Measurements from ENCODE around the gene ADPRH.

ADPRH gene

GRCh38 chr3:119625451-119626153, 46.3 kb downstream of the ADPRH start:
- TF ChIP-seq EZH2 (IDR thresholded peaks at IDR 0.05; ENCODE audit: borderline replicate concordance, low read length) (no peak), CTCF (IDR thresholded peaks at IDR 0.05; ENCODE audit: low read length) (no peak)
- Histone ChIP-seq H3K79me2 (ENCODE audit: insufficient read depth, low read length) (no peaks in the 10 kb centered on the region), H4K20me1 (ENCODE audit: insufficient read depth, low read length) (no peaks in the 10 kb centered on the region), H2AFZ (ENCODE audit: low read length) (no peak overlapping the region), H3K36me3 (ENCODE audit: insufficient read depth, low read length) (no peaks in the 10 kb centered on the region), H3K27ac (ENCODE audit: low read depth, low read length, poor library complexity, severe bottlenecking) (no peak overlapping the region), H3K9ac (ENCODE audit: low read length) (no peak overlapping the region), H3K27me3 (ENCODE audit: insufficient read depth, low read length) (0 out of 2 replicates have a peak, but pooled peaks cover 7% of the 10 kb centered on the region), H3K4me2 (ENCODE audit: low read length) (no peak overlapping the region), H3F3A (ENCODE audit: insufficient read depth, low read length) (no peaks in the 10 kb centered on the region), H3K4me1 (ENCODE audit: insufficient read depth, low read length, severe bottlenecking) (no peaks in the 10 kb centered on the region), H3K9me3 (ENCODE audit: low read length) (no peaks in the 10 kb centered on the region), H3K9me2 (ENCODE audit: low read depth, low read length) (no peaks in the 10 kb centered on the region), H3K4me3 (ENCODE audit: low read depth, low read length, poor library complexity, severe bottlenecking) (no peak overlapping the region)

GRCh38 chr3:119626196-119626595, 46.9 kb downstream of the ADPRH start:
- no peaks in the 10 kb centered on the region for H3F3A ChIP-seq (ENCODE audit: insufficient read depth, low read length)
- H3K9ac ChIP-seq (ENCODE audit: low read length), result no peak overlapping the region
- no peak overlapping the region for H3K27ac ChIP-seq (ENCODE audit: low read depth, low read length, poor library complexity, severe bottlenecking)
- no peaks in the 10 kb centered on the region for H3K9me3 ChIP-seq (ENCODE audit: low read length)
- H3K36me3 ChIP-seq (ENCODE audit: insufficient read depth, low read length), result no peaks in the 10 kb centered on the region
- H3K4me3 ChIP-seq (ENCODE audit: low read depth, low read length, poor library complexity, severe bottlenecking), result no peak overlapping the region
- H3K4me1 ChIP-seq (ENCODE audit: insufficient read depth, low read length, severe bottlenecking), result no peaks in the 10 kb centered on the region
- no peaks in the 10 kb centered on the region for H3K9me2 ChIP-seq (ENCODE audit: low read depth, low read length)
- no peaks in the 10 kb centered on the region for H4K20me1 ChIP-seq (ENCODE audit: insufficient read depth, low read length)
- TF ChIP-seq EZH2 (IDR thresholded peaks at IDR 0.05; ENCODE audit: borderline replicate concordance, low read length) (no peak), CTCF (IDR thresholded peaks at IDR 0.05; ENCODE audit: low read length) (no peak)
- H2AFZ ChIP-seq (ENCODE audit: low read length), result no peak overlapping the region
- H3K79me2 ChIP-seq (ENCODE audit: insufficient read depth, low read length), result no peaks in the 10 kb centered on the region
- H3K27me3 ChIP-seq (ENCODE audit: insufficient read depth, low read length), result 0 out of 2 replicates have a peak, but pooled peaks cover 7% of the 10 kb centered on the region
- no peak overlapping the region for H3K4me2 ChIP-seq (ENCODE audit: low read length)

GRCh38 chr3:119627461-119627860, 48.2 kb downstream of the ADPRH start:
- no peaks in the 10 kb centered on the region for H3K36me3 ChIP-seq (ENCODE audit: insufficient read depth, low read length)
- no peaks in the 10 kb centered on the region for H3K4me1 ChIP-seq (ENCODE audit: insufficient read depth, low read length, severe bottlenecking)
- no peaks in the 10 kb centered on the region for H4K20me1 ChIP-seq (ENCODE audit: insufficient read depth, low read length)
- H3F3A ChIP-seq (ENCODE audit: insufficient read depth, low read length), result no peaks in the 10 kb centered on the region
- no peaks in the 10 kb centered on the region for H3K9me2 ChIP-seq (ENCODE audit: low read depth, low read length)
- no peaks in the 10 kb centered on the region for H3K79me2 ChIP-seq (ENCODE audit: insufficient read depth, low read length)
- H3K27ac ChIP-seq (ENCODE audit: low read depth, low read length, poor library complexity, severe bottlenecking), result no peak overlapping the region
- H3K4me3 ChIP-seq (ENCODE audit: low read depth, low read length, poor library complexity, severe bottlenecking), result no peak overlapping the region
- H3K9me3 ChIP-seq (ENCODE audit: low read length), result no peaks in the 10 kb centered on the region
- no peak overlapping the region for H3K4me2 ChIP-seq (ENCODE audit: low read length)
- no peak overlapping the region for H3K9ac ChIP-seq (ENCODE audit: low read length)
- no peak for TF ChIP-seq CTCF (IDR thresholded peaks at IDR 0.05; ENCODE audit: low read length)
- no peak for TF ChIP-seq EZH2 (IDR thresholded peaks at IDR 0.05; ENCODE audit: borderline replicate concordance, low read length)
- 0 out of 2 replicates have a peak, but pooled peaks cover 7% of the 10 kb centered on the region for H3K27me3 ChIP-seq (ENCODE audit: insufficient read depth, low read length)
- no peak overlapping the region for H2AFZ ChIP-seq (ENCODE audit: low read length)

Data from OCI-LY1 (cell line).